Stimulated activated CD4-positive, alpha-beta T cell treated with anti-CD3 and anti-CD28 coated beads, Interleukin-2, amount 100 ng/mL, for 48 hours (primary cell): ENCODE data around the gene C16orf90.
"Not testable (repeated sequence)": the region's sequence is repeated elsewhere in the genome, so short reads cannot be mapped to it uniquely, and the experiment has no call there.

Experiments
- DNase-seq, 2 donors: peaks; one replicate each; pipeline ENCODE4 v3.0.0-alpha.2; 2020

Gene C16orf90

GRCh38 chr16:3511286-3512180 is 16.2 kb upstream of the C16orf90 start:
- DNase-seq: no peak

DNA sequence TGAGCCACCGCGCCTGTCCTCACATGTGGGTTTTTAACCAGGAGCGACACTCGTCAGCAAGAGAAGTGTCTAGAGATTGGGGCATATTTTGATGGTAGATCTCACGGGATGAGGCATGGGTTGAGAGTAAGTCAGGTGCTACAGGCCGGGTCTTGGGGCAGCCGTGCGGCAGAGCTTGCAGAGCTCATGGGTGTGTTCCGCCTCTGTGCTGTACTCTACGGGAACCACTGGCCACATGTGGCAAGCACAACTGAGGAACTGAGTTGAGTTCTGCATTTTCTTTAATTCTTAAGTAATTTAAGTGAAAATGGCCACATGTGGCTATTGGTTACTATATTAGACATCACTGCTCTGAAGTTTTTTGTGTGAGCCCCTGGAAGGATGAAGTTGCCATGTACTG is 15.1 kb upstream of the C16orf90 start:
- no peak for DNase-seq

GRCh38 chr16:3509470-3509928 is 14.2 kb upstream of the C16orf90 start:
- DNase-seq: peak; percentile 49 to 54

DNA sequence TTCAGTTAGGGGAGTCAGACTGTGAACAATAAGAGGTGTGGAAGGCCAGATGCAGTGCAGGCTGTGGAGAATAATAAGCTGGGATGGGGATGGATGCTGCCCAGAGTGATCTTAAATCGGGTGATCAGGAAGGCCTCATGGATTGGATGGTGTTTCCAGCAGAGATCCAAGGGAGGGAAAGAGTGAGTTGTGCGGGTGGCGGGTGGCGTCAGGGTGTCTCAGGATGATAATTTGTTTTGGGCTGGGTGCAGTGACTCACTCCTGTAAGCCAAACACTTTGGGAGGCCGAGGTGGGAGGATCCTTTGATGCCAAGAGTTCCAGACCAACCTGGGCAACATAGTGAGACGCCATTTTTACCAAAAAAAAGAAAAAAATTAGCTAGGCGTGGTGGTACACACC is 13.4 kb upstream of the C16orf90 start:
- no peak for DNase-seq

- peak in 1 of 2 donors; percentile 21 for DNase-seq
Measured at GRCh38 chr16:3503523-3503922, 8.2 kb upstream of the C16orf90 start.

- DNase-seq: no peak
Measured at GRCh38 chr16:3501783-3502400, 6.6 kb upstream of the C16orf90 start.

DNA sequence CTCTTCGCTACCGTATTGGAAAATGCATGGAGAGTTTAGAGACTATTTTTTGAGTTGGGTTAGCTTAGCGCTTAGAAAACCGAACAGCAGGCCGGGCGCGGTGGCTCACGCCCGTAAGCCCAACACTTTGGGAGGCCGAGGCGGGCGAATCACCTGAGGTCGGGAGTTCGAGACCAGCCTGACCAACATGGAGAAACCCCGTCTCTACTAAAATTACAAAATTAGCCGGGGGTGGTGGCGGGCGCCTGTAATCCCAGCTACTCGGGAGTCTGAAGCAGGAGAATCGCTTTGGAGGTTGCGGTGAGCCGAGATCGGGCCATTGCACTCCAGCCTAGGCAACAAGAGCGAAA is 6.1 kb upstream of the C16orf90 start:
- DNase-seq: not testable (repeated sequence)

- DNase-seq: no peak
Measured at GRCh38 chr16:3498988-3499387, 3.7 kb upstream of the C16orf90 start.

- no peak for DNase-seq
Measured at GRCh38 chr16:3497771-3498170, 2.5 kb upstream of the C16orf90 start.

DNA sequence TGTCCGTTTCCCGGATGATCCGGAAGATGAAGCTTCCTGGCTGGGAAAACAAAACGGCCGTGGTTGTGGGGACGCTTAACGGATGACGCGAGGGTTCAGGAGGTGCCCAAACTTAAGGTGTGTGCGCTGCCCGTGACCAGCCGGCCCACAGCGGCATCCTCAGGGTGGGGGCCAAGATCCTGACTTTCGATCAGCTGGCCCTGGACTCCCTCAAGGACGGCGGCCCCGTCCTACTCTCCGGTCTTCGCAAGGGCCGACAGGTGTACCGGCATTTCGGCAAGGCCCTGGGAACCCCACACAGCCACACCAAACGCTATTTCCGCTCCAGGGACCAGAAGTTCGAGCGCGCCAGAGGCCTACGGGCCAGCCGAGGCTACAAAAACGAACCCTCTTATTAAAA is 1.1 kb upstream of the C16orf90 start:
- no peak for DNase-seq

GRCh38 chr16:3494386-3494973 is 809 bp downstream of the C16orf90 start:
- DNase-seq: no peak

DNA sequence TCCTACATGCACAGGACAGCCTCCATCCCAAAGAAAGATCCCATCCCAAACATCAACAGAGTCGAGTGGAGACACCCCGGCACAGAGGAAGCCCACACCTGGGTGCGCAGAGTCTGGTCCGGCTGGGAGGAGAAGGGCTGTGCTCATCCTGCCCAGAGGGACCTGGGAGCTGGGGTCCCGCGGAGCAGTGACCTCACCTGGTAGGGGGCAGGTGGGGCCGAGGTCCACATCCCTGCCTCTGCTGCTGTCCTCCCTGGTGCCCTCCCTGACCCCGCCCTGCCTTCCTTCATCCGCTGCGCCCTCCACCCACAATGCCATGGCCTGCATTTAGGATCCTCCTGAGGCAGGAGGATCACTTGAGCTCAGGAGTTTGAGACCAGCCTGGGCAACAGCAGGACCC is 2.9 kb downstream of the C16orf90 start:
- no peak for DNase-seq

DNA sequence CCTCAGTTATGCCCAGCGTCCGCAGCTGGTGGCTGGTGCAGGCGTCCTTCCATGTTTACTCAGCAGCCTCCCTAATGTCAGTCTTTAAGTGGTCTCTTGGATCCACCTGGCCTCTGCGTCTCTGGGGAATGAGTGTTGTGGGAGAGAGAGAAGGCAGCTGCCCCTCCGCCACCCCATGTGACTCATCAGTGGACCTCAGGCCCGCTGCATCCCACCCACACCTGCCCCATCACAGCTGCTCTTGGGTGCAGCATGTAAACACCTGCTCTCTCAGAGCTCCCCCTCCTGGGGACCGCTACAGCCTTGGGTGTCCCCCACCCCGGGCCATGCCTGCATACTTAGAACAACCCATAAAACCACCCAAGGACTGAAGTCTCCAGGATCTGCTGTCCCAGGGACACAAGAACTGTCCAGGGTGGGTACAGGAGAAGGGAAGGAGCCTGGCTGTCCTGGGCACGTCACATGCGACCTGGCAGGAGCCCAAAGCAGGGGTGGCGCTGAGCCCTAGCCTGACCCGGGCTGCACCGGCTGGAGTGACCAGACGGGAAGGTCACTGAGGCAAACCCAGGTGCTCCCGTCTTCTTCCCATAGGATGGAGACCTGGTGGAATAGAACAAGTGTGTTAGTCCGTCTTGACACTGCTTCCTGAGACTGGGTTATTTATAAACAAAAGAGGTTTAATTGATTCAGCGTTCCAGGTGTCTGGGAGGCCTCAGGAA is 4.2 kb downstream of the C16orf90 start:
- no peak for DNase-seq

GRCh38 chr16:3488801-3489200 is 6.5 kb downstream of the C16orf90 start:
- no peak for DNase-seq

DNA sequence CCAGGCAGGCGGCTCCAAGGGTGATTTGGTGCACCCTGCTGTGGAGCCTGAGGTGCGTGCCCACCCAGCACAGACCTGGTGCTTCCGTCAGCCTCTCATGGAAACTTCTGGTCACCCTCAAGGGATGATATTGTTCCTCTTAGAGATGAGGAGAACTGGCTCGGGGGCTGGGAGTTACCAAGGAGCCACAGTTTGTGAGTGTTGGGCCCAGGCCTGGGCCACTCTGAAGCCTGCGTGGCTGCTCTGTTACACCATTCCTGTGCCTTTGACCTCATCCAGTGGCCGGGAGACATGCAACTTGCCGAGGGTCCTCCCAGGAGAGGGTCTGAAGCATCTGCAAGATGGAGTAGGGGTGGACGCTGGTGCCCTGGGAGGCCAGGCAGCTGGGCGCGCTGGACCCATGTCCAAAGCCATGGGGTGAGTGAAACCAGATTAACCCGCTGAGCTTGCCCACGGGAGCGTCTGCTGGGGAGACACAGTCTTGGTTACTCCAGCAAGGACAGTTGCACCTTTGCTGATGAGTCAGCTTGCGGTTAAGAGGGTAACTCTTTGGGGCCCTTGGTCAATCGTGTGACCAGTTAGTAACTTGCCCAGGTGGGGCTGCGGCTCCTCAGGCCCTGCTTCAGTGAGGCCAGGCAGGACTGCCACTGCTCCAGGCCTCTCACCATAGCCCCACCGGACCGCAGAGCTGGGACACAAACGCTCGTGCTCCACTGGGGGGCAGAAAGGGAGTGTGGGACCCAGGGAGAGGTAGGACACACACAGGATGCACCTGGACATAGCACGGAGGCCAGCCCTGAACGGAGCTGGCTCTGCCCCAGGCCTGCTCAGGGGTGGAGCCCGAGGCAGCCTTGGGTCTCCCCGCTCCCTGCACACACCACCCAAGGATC is 7.5 kb downstream of the C16orf90 start:
- no peak for DNase-seq

GRCh38 chr16:3486506-3487215 is 8.6 kb downstream of the C16orf90 start:
- no peak for DNase-seq

GRCh38 chr16:3485821-3486505 is 9.3 kb downstream of the C16orf90 start:
- DNase-seq: no peak

DNA sequence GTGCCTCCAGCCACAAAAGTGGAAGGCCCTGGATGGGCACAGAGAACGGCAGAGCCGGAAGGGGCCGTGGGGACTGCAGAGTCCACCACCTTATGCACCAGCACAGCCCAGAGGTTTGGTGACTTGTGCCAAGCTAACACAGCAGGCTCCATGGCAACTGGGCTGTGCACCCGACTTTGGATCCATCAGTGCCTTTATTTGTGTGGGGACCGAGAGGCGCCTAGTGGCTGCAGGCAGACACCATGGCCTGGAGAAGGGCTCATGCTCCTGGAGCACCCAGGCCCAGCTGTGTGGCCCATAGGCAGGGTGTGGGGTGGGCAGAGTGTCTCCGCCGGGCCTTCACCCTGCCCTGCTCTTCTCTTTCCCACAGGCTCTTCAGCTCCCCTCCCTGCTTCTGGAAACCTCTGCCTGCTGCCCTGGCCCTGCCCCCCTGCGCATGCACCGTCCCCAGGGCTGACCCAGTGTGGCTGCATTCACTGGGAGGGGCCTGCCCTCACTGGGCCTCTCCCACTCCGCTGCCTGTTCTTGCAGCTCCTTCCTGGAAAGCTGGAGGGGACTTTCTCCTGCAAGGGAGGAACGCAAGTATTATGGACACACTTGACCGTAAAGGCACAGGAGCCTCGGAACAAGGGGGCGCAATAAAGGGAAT is 10.1 kb downstream of the C16orf90 start:
- DNase-seq: no peak

- no peak for DNase-seq
Measured at GRCh38 chr16:3484318-3485096, 10.8 kb downstream of the C16orf90 start.
